ENCODE results near the gene UNC13A.

UNC13A gene

DNA sequence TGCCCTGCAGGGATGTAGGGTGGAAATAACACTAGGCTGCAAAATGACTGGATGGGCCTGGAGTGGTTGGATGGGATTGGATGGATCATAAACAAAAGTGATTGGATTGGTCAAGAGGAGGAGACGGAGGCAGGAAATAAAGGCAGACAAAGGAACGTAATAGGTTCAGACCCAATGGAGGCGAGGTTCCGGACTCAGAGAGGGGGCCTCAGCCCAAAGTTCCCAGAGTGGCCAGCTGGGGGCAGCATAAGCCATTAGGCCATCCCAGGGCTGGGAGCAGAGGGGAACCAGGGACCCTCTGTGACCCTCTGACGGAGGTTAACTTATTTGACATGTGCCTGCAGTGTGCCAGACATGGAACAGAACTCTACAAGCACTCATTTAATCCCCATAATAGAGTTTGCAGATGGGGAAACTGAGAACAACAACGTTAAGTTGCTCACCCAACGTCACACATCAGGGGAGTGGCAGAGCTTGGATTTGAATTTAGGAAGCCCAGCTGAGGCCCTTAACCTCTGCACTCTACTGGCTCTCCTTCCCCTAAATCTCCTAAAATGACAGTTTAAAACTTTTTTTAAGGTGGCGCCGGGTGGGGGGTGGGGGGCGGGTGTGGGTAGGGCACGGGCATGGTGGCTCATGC lies 15.8 kb upstream of the UNC13A start:
- peak; percentile 16 to 52 for DNase-seq

DNA sequence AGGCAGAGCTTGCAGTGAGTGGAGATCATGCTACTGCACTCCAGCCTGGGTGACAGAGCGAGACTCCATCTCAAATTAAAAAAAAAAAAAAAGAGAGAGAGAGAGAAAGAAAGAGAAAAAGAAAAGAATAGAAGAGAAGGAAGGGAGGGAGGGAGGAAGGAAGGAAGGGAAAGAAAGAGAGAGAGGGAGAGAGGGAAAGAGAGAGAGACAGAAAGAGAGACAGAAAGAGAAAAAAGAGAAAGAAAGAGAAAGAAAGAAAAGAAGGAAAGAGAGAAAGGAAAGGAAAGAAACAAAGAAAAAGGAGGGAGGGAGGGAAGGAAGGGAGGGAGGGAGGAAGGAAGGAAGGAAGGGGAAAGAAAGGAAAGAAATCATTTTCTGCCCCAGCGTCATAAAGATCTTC lies 7.0 kb upstream of the UNC13A start:
- no peak for DNase-seq

DNA sequence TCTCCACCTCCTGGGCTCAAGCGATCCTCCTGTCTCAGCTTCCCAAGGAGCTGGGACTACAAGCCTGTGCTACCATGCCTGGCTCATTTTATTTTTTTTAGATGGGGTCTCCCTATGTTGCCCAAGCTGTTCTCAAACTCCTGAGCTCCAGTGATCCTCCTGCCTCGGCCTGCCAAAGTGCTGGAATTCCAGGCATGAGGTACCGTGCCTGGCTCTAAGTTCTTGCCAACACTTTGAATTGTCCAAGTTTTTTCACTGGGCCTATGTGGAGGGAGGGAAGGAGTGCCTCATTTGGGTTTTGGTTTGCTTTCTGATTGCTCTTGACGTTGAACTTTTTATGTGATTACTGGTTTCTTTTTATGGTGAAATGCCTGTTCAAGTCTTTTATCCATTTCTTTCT lies 4.4 kb upstream of the UNC13A start:
- DNase-seq = no peak

DNA sequence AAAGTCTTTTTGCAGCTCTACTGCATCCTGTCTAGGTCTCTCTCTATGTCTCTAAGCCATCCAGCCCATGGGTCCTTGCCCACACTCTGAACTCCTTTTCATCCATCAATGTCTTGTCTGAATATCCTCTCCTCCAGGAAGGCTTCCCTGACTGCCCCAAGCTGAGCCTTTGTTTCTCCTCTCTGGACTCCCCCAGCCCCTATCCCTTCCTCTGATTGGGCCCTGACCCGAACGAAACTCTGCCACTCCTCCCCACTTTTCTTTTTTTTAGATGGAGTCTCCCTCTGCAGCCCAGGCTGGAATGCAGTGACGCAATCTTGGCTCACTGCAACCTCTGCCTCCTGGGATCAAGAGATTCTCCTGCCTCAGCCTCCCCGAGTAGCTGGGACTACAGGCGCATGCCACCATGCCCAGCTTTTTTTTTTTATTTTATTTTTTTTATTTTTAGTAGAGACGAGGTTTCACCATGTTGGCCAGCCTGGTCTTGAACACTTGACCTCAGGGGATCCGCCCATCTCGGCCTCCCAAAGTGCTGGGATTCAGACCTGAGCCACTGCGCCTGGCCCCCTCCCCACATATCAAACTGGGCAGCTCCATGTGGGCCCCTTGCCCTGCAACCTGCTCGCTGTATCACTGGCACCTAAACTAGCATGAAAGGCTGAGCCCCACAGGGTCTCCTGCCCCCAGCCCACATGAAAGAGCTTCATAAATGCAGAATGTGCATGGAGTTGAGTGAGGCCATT lies 870 bp upstream of the UNC13A start:
- DNase-seq = no peak

DNA sequence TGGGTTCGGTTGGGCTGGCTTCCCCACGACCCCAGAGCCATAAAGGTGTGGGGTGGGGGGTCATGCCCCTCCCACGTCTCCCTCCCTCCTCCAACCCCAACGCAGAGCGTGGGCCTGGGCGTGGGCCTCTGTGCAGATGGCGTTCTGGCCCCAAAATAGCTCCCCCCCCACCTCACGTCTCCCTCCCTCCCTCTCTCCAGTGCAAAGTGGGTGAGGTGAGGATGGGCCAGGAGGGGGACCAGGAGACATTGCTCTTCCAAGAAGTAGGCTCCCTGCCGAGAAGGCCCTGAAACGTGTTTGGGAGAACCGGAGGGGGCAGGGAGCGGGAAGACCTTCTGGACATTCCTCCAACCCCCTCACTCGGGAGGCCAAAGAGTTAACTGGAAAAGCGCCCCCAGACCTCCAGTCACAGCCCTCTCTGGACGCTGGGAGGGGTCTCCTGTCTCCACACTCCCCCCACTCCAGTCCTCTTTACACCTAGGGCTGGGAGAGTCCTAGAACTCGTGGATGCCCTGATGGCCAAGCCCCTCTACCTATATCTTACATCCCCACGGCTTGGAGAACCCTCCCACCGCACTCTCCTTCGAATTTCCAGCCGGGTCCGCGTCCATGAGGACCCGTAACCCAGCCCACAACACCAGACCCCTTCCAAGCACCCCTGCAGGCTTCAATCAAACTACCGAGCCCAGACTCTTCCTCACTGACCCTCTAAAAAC lies 855 bp downstream of the UNC13A start:
- DNase-seq = no peak

DNA sequence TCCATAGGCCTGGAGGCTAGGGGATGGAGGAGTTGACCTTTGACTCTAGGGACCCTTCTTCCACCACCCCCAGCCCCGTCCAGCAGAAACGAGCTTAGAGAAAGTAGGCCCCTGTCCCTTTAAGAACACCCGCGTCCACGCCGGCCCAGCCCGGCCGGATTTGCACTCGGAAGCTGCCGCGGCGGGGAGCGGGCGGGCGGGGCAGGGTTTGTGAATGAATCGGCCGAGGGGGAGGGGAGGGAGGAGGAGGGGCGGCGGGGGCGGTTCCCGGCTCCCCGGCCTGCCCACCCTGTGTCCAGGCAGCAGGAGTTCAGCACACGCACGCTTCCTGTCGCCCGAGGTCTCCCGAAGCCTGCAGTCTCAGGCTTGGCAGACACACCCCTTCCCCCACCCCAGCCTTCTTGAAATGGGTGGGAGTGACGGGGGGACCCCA lies 1.5 kb downstream of the UNC13A start:
- DNase-seq = no peak

DNA sequence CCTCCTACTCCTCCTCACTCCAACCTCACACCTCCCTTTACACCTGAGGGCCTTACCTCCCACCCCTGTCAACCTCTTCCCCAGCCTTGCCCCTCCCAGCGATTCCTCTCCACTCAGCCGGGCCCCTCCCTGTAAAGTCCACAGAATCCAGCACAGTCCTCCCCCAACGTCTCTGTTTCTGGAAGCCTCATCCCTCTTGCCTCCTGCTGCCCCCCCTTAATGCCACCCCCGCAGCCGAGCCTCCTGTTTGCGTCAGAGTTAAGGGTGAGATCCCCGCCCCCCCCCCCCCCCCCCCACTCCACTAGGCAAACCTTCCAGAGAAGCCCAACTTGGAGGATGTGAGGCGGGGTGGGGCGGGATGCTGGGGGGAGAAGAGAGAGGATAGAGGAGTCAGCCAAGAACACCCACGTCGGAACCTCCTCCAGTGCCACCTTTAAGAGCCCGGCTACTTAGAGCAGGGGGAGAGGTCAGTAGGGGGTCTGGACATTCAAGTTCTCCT lies 2.1 kb downstream of the UNC13A start:
- DNase-seq = no peak

DNA sequence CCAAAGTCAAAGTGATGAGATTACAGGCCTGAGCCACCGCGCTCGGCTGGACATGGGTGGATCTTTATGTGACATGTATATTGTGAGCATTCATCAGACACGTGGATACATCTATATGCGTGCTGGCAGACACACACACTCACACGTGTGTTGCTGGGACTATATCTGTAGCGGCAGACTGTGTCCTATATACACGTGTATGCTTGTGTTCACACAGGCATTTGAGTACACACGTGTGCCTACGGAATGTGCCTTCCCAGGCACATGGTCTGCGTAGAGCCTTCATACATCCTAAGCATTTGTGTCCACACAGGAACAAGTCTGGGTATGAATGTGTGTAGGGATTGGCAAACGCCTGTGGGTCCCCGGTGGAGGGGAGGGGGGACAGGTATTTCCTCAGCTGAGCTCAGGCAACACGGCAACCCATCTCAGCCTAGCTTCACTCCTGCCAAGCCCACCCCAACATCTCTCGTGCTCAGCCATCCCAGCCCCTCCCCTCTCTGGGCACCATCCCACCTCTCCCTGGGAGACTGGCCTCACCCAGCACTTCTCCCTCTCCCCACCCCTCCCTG lies 2.6 kb downstream of the UNC13A start:
- DNase-seq = no peak

DNA sequence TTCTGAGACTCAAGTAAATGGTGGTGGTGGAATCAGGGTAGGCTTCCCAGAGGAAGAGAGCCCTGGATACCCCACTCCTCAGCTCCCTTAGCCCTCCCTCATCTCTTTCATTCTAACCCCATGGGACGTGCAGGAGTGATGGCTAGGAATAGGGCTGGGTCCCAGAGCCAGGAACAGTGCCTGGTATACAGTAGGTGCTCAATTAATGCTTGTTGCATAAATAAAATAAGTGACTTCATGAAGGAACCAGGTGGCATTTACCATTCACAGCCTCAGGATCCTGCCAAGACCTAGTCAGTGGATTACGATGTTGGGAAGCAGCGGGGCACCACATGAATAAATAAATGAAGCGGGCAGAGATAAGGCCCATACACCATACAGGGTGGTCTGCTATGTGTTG lies 3.9 kb downstream of the UNC13A start:
- no peak for DNase-seq

DNA sequence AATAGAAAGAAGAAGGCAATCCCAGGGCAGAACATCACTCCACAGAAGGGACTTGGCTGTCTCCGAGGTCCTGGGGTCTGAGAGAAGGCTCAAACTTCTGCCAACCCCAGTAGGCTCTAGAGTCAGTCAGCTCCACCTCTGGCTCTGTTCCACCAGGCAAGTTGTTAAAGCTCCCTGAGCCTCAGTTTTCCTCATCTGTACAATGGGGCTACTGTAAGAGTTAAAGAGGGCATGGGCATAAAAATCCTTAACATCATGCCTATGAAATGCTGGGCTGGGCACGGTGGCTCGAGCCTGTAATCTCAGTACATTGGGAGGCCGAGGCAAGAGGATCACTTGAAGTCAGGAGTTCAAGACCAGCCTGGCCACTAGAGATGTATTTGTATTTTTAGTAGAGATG lies 5.1 kb downstream of the UNC13A start:
- DNase-seq = no peak

DNA sequence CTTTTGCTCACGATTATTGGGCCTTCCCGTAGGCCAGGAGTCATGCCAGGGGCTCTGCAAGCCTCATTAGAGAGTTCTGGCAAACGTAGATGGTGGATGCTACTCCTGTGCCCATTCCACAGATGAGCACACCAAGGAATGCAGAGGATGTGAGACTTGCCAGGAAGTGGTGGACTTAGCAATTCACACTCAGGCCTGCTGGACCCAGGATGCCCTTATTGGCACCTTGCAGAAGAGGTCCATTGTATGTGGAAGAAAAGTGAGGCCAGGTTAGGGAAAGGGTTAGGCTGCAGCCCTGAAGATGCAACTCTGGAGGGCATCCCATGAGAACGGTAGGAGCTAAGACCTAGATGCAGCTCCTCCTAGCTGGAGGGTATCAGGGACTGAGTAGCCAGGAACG lies 5.9 kb downstream of the UNC13A start:
- DNase-seq = no peak

DNA sequence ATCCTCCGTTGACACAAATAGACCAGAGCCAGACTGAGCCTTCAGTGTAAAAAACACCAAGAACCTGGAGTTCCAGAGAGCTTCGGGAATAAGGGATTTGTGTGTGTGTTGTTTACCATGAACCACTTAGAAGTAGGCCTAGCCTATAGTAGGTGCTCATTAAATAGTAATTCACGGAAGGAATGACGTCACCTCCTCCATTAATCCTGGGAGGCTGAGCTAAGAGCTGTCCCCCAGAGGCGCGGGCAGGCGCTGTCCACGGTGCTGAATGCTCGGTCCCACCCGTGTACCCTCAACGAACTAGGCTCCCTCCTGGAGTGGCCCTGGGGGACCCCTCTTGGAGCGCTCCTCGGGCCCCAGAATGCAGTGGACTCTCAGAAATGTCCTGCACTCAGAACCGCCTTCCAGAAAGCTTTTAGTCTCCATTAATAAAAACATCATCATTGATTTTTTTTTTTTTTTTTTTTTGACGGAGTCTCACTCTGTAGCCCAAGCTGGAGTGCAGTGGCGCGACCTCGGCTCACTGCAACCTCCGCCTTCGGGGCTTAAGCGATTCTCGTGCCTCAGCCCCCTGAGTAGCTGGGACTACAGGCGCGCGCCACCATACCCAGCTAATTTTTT lies 6.5 kb downstream of the UNC13A start:
- DNase-seq = no peak

DNA sequence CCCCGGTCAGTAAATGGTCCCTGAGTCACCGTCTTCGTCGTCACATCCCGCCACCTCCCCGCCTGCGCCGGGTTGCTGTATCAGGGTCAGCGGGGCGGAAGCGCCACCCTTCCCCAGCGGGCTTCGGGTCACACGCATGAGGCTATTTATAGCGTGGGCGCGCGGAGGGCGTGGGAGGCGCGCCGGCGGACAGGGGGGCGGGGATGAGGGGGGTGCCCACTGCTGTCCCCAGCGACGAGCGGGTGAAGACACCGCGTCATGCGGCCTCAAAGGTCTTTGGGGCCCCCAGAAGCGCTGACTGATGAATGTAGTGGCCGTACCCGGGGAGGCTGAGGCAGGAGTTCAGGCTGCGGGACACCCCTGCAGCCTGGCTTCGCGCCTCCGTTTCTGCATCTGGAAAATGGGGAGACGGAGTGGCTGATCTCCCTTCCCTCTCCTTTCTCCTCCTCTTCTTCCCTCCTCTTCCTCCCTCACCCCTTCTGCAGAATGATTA lies 7.9 kb downstream of the UNC13A start:
- peak; percentile 44 to 46 for DNase-seq

DNA sequence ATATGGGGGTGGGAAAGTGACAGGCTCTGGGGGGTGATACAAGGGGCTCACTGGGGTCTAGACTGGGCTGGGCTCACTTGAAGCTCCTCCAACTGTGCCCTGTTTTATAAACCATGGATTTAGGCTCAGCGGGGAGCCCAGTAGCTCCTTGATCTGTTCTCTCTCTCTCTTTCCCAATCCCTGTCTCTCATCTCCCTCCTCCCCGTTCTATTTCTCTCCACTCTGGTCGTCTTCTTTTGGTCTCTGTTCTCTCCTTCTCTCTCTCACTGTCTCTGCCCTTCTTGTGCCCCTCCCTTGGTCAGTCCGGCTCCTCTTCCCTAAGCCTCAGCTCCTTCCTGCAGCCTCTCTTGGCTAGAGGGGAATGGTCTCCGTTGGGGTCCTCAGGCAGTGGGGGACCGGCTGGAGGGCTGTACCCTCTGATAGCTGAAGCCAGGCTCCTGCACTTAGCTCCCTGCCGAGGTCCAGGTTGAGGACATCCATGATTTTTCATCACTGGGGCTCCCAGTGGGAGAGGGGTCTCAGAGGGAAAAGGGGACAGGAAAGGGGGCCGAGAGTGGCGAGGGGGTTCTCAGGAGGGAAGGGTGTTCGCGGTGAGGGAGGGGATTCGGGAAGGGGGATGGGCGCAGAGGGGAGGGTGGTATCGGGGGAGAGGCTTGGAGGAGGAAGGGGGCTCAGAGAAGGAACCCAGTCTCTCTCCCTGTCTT lies 8.5 kb downstream of the UNC13A start:
- no peak for DNase-seq

DNA sequence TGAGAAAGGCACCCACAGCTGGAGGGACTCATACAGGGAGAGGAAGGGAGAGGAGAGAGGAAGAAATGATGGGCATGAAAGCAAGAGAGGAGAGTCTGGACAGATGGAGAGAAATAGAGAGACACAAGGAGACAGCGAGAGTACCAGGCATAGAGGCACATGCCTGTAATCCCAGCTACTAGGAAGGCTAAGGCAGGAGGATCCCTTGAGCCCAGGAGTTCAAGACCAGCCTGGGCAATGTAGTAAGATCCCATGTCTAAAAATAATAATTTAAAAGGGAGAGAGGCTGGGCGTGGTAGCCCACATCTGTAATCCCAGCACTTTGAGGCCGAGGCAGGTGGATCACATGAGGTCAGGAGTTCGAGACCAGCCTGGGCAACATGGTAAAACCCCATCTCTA lies 9.3 kb downstream of the UNC13A start:
- DNase-seq = no peak

DNA sequence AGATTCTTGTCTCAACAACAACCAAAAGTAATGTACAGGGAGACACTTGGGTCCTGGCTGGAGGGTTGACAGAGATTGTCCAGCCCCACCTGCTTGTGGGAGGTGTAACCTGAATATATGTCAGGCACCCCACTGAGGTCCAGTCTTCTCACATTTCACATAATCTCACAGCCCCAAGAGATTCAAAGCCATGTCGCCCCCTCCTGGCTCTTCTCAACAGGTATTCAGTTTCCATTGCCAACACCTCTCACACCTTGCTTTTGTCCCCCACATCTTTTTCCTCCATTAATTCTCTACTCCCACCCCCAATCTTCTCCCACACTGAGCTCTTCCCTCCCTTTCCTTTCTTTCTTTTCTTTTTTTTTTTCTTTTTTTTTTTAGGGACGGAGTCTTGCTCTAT lies 11.2 kb downstream of the UNC13A start:
- no peak for DNase-seq

DNA sequence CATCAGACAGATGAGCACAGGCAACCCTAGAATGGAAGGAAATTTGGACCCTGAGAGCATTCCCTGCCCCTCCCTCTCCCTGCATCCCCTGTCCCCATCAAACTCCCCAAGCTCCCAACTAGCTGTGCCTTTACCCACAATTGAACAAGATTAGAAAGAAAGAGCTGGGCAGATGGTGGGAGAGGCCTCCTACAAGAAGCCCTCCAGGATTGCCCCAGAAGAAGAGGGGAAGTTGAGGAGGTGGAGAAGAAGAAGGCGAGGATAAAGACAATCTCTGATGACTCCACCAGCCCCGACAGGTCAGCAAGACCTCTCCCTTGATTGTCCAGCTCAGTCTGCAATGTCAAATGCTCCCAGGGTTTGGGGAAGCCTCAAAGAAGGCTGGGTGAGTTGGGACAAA lies 11.9 kb downstream of the UNC13A start:
- DNase-seq = no peak

DNA sequence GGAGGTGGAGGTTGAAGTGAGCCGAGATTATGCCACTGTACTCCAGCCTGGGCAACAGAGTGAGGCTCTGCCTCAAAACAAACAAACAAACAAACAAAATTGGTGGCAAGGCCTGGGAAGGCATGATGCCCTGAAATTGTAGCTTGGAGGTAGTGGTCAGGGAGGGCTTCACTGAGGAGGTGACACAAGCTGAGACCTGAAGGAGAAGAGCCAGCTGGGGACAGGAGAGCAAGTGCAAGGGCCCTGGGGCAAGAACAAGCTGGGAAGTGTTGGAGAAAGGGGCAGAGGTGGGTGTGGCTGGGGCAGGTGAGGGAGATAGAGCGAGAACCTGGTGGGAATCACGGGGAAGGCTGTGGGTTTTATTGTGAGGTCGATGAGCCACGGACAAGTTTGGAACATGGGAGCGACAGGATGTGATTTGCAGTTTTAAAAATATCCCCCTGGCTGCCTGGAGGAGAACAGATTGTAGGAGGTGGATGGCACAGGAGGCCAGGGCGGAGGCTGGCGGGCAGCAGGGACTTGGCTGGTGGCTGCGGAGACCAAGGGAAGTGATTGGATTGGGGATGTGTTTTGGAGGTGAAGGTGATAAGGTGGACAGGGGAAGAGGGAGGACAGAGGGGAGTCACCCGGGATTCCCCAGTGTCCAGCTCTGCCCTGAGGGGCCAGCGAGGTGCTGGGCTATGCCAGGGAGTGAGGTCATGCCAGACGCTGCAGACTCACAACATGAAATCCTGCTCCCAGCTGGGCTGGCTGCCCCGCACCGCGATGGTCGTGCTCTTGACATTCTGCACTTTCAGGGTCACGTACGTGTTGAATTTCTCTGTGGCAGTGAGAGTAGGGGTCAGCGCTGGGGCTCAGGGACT lies 14.0 kb downstream of the UNC13A start:
- no peak for DNase-seq

DNA sequence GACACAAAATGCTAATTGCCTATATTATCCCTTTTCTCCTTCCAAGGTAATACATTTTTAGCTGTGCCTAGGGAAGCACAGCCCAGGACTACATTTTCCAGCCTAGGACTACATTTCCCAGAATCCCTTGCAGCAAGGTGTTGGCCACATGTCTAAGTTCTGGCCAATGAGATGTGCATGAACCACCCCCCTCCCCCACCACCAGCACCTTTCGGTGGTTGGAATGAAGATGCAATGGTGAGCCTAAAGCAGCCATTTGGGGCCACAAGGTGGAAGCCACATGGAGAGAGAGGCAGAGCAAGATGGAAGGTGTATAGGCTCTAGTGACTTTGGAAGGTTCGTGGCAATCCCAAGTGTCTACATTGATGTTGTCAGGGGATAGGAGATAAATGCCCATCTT lies 16.2 kb downstream of the UNC13A start:
- no peak for DNase-seq

DNA sequence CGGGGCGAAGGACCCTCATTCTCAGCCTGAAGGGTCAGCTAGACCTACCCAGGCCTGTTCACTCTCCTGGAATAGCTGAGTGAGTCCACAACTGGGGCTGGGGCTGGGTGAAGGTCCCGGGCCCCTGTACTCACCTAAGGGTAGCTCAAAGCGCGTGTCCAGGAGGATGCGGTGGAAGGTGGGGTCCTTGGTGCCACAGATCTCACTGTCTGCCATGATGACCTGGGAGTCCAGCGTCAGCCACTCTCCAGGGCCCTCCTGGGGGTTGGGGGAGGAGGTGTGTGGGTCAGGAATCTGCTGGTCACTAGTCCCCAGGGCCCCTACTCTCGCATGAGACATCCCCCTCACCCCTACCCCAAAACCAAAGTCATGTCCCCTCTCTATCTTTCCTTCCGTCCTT lies 18.7 kb downstream of the UNC13A start:
- DNase-seq = no peak

DNA sequence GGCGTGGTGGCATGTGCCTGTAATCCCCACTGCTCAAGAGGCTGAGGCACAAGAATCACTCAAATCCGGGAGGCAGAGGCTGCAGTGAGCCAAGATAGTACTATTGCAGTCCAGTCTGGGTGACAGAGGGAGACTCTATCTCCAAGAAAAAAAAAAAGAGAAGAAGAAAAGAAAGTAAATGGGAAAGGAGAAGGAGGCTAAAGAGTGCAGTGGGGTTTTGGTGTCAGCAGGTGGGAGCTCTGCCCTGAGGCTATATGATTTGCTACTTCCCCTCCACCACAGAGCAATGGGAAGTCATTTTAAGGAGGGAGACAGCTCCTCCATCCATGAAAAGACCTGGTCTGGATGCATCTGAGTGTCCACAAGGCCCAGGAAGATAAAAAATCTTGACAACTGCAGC lies 23.1 kb downstream of the UNC13A start:
- DNase-seq = no peak

Data from bone marrow (tissue), 2 donors.